Ascending aorta (tissue), 2 donors: ENCODE results near the gene IL31. TPM values are rescaled to one million over a fixed set of nuclear protein-coding genes. Genes with fewer than 3 reads are reported as not detected.

Experiments
- DNase-seq, 2 donors: peaks; one replicate each; pipeline ENCODE4 v3.0.0-alpha.2; 2019; ENCODE audit warnings: low spot score in 2 of 2
- H3K27ac ChIP-seq, 2 donors: fragments of 200-600 bp; sonication (generic); one replicate each; pipeline ENCODE4 v1.5.1; 2016 to 2017; ENCODE audit warnings: mild to moderate bottlenecking in 1 of 2
- H3K27me3 ChIP-seq: fragments of 200-600 bp; sonication (generic); one replicate; pipeline ENCODE4 v1.5.1; 2017
- H3K36me3 ChIP-seq, 2 donors: fragments of 200-600 bp; sonication (generic); one replicate each; pipeline ENCODE4 v1.5.1; 2016
- H3K4me1 ChIP-seq, 2 donors: fragments of 200-600 bp; sonication (generic); one replicate each; pipeline ENCODE4 v1.5.1; 2016 to 2017; ENCODE audit warnings: mild to moderate bottlenecking in 1 of 2
- H3K4me3 ChIP-seq, 2 donors: fragments of 200-600 bp; sonication (generic); one replicate each; pipeline ENCODE4 v1.5.1; 2016 to 2017; ENCODE audit warnings: mild to moderate bottlenecking in 1 of 2
- H3K9me3 ChIP-seq, 2 donors: fragments of 200-600 bp; sonication (generic); one replicate each; pipeline ENCODE4 v1.5.1; 2016
- CTCF ChIP-seq, 3 experiments: fragments of 200-600 bp in 2 of 3; fragments of 450-650 bp in 1 of 3; sonication (generic) in 2 of 3; IDR thresholded peaks; one replicate each; pipeline ENCODE4 v1.5.1; 2016 to 2019; ENCODE audit warnings: antibody characterized with exemption in 3 of 3, mild to moderate bottlenecking in 1 of 3, moderate library complexity in 1 of 3
- intact Hi-C: fragments of 100-400 bp; cut with DNase I; formaldehyde crosslinking; loops from one replicate; pipeline ENCODE4 v1.15.1; 2023
- total RNA-seq: library from RNA; depleted of rRNA; stranded (reverse); fragments of >200 nt; gene quantifications from one replicate; pipeline ENCODE4 v1.1.0, GENCODE V29; 2016

Gene IL31
- not detected for total RNA-seq

GRCh38 chr12:122174155-122174845 is at the start of gene IL31:
Gene IL31 (minus strand): TSS chr12:122174221. CDS start chr12:122174172, 49 bp downstream.
- intact Hi-C loops: no loop called here
- TF ChIP-seq CTCF (IDR thresholded peaks at IDR 0.05): no peak
- no peak for DNase-seq

GRCh38 chr12:122216445-122216844 is 42.4 kb upstream of the IL31 start:
- Histone ChIP-seq H3K27ac (no peak overlapping the region), H3K4me1 (no peaks in the 10 kb centered on the region), H3K9me3 (no peaks in the 10 kb centered on the region), H3K36me3 (peaks cover 78 to 89% of the 10 kb centered on the region in 2 donors), H3K27me3 (no peaks in the 10 kb centered on the region), H3K4me3 (no peak overlapping the region)
- no peak for TF ChIP-seq CTCF (IDR thresholded peaks at IDR 0.05)
- intact Hi-C loops: no loop called here
- DNase-seq: no peak

More at GRCh38 chr12:122174155-122174845, at the start of gene IL31:
- H3K27me3 ChIP-seq: no peaks in the 10 kb centered on the region
- no peaks in the 10 kb centered on the region for H3K4me1 ChIP-seq
- no peaks in the 10 kb centered on the region for H3K9me3 ChIP-seq
- no peak within 1 kb of the TSS for H3K4me3 ChIP-seq
- H3K27ac ChIP-seq: no peak within 1 kb of the TSS
- H3K36me3 ChIP-seq: no peaks in the 10 kb centered on the region

- TF ChIP-seq CTCF (IDR thresholded peaks at IDR 0.05): no peak
- intact Hi-C loops: no loop called here
- no peak overlapping the region for H3K27ac ChIP-seq
- no peaks in the 10 kb centered on the region for H3K9me3 ChIP-seq
- no peaks in the 10 kb centered on the region for H3K4me1 ChIP-seq
- H3K27me3 ChIP-seq: no peaks in the 10 kb centered on the region
- peaks cover 77 to 88% of the 10 kb centered on the region in 2 donors for H3K36me3 ChIP-seq
- no peak for DNase-seq
- no peak overlapping the region for H3K4me3 ChIP-seq
Observed at GRCh38 chr12:122215771-122216170, 41.8 kb upstream of the IL31 start.

GRCh38 chr12:122208073-122208820 is 34.2 kb upstream of the IL31 start:
- intact Hi-C loops: no loop called here
- H3K36me3 ChIP-seq: peaks cover 51 to 66% of the 10 kb centered on the region in 2 donors
- peaks cover 0 to 4% of the 10 kb centered on the region in 2 donors for H3K4me1 ChIP-seq
- H3K27me3 ChIP-seq: no peaks in the 10 kb centered on the region
- no peaks in the 10 kb centered on the region for H3K9me3 ChIP-seq
- TF ChIP-seq CTCF (IDR thresholded peaks at IDR 0.05): no peak
- no peak overlapping the region for H3K27ac ChIP-seq
- no peak overlapping the region for H3K4me3 ChIP-seq
- no peak for DNase-seq

GRCh38 chr12:122207391-122207790 is 33.4 kb upstream of the IL31 start:
- intact Hi-C loops: no loop called here
- peaks cover 5 to 10% of the 10 kb centered on the region in 2 donors for H3K4me1 ChIP-seq
- no peaks in the 10 kb centered on the region for H3K27me3 ChIP-seq
- no peak overlapping the region for H3K27ac ChIP-seq
- no peak overlapping the region for H3K4me3 ChIP-seq
- DNase-seq: no peak
- no peaks in the 10 kb centered on the region for H3K9me3 ChIP-seq
- peaks cover 43 to 58% of the 10 kb centered on the region in 2 donors for H3K36me3 ChIP-seq
- no peak for TF ChIP-seq CTCF (IDR thresholded peaks at IDR 0.05)
